ENCODE measurements around the gene BIN2. TPM values are rescaled to one million over a fixed set of nuclear protein-coding genes. Genes with fewer than 3 reads are reported as not detected.

The BIN2 gene
- total and polyA plus RNA-seq, 2 donors from 2014 or later = 3.4 to 15.6 TPM

DNA sequence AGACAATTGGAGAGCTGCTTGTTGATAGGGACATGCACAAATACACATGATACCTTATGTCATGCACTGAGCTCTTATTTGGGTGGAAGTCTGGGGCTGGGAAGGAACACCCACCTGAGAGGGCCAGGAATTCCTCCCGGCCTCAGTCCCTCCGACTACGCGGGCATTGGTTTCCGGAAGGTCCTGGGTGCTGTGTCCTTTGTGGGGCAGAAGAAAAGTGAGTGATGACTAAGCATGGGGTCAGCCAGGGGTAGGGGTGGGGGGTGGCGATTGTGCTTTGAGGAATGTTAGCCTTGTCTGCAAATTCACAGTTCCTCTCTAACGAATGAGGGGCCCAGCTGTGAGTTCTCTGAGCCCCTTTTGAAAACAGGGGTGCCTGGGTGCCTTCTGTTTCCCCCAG, 21.7 kb upstream of the BIN2 start:
- Histone ChIP-seq H3K4me1 (ENCODE audit: control insufficient read depth in 2 of 3, insufficient read depth in 2 of 3, low read depth in 1 of 3, low read length in 3 of 3) (peaks cover 0 to 4% (median 0%) of the 10 kb centered on the region in 3 donors), H3K27ac (ENCODE audit: low read depth in 2 of 2, low read length in 2 of 2) (no peak overlapping the region), H3K27me3 (ENCODE audit: control insufficient read depth, insufficient read depth, low read length) (no peaks in the 10 kb centered on the region), H3K36me3 (ENCODE audit: control insufficient read depth in 2 of 3, insufficient read depth in 3 of 3, low read length in 3 of 3) (no peaks in the 10 kb centered on the region), H3K9ac (ENCODE audit: low read length in 3 of 3) (no peak overlapping the region), H3K4me3 (ENCODE audit: low read length in 3 of 3) (no peak overlapping the region), H3K9me3 (ENCODE audit: control insufficient read depth in 2 of 3, insufficient read depth in 1 of 3, low read length in 3 of 3) (no peaks in the 10 kb centered on the region)
- DNase-seq (no peak), FAIRE-seq (no peak)
- TF ChIP-seq, protein P1, sequence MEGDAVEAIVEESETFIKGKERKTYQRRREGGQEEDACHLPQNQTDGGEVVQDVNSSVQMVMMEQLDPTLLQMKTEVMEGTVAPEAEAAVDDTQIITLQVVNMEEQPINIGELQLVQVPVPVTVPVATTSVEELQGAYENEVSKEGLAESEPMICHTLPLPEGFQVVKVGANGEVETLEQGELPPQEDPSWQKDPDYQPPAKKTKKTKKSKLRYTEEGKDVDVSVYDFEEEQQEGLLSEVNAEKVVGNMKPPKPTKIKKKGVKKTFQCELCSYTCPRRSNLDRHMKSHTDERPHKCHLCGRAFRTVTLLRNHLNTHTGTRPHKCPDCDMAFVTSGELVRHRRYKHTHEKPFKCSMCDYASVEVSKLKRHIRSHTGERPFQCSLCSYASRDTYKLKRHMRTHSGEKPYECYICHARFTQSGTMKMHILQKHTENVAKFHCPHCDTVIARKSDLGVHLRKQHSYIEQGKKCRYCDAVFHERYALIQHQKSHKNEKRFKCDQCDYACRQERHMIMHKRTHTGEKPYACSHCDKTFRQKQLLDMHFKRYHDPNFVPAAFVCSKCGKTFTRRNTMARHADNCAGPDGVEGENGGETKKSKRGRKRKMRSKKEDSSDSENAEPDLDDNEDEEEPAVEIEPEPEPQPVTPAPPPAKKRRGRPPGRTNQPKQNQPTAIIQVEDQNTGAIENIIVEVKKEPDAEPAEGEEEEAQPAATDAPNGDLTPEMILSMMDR (IDR thresholded peaks at IDR 0.05; ENCODE audit: borderline replicate concordance, extremely low read depth, insufficient read depth) = no peak
- intact Hi-C loops (cut with DNase I) = no loop called here

GRCh38 chr12:51343201-51343600, 19.2 kb upstream of the BIN2 start:
- no peaks in the 10 kb centered on the region for H3K9me3 ChIP-seq (ENCODE audit: control insufficient read depth in 2 of 3, insufficient read depth in 1 of 3, low read length in 3 of 3)
- H3K4me1 ChIP-seq (ENCODE audit: control insufficient read depth in 2 of 3, insufficient read depth in 2 of 3, low read depth in 1 of 3, low read length in 3 of 3) = peaks cover 0 to 4% (median 0%) of the 10 kb centered on the region in 3 donors
- TF ChIP-seq, protein P1 (IDR thresholded peaks at IDR 0.05; ENCODE audit: borderline replicate concordance, extremely low read depth, insufficient read depth) = no peak
- intact Hi-C loops (cut with DNase I) = no loop called here
- no peak for DNase-seq
- FAIRE-seq = no peak
- H3K4me3 ChIP-seq (ENCODE audit: low read length in 3 of 3) = no peak overlapping the region
- no peak overlapping the region for H3K9ac ChIP-seq (ENCODE audit: low read length in 3 of 3)
- no peaks in the 10 kb centered on the region for H3K36me3 ChIP-seq (ENCODE audit: control insufficient read depth in 2 of 3, insufficient read depth in 3 of 3, low read length in 3 of 3)
- H3K27me3 ChIP-seq (ENCODE audit: control insufficient read depth, insufficient read depth, low read length) = no peaks in the 10 kb centered on the region
- no peak overlapping the region for H3K27ac ChIP-seq (ENCODE audit: low read depth in 2 of 2, low read length in 2 of 2)

DNA sequence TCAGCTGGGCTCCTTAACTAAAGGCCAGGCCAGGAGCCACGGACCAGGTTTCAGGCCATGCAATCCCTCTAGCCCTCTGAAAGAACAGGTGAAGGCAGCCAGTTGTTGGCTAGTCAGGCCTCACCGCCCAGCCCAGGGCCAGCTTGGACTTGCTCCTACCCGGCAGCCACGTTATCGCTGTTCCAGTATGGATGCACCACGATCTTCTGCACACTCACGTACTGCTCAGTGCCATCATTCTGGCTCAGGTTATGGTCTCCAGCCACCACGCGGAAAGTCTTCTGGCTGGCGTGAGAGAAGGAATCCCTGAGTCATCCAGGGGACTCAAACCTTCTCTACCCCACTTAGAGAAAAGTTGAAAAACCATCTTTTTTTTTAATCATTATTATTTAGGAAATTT, 18.4 kb upstream of the BIN2 start:
- TF ChIP-seq, protein P1 (IDR thresholded peaks at IDR 0.05; ENCODE audit: borderline replicate concordance, extremely low read depth, insufficient read depth) = no peak
- Histone ChIP-seq H3K27me3 (ENCODE audit: control insufficient read depth, insufficient read depth, low read length) (no peaks in the 10 kb centered on the region), H3K9me3 (ENCODE audit: control insufficient read depth in 2 of 3, insufficient read depth in 1 of 3, low read length in 3 of 3) (no peaks in the 10 kb centered on the region), H3K9ac (ENCODE audit: low read length in 3 of 3) (no peak overlapping the region), H3K27ac (ENCODE audit: low read depth in 2 of 2, low read length in 2 of 2) (no peak overlapping the region), H3K4me3 (ENCODE audit: low read length in 3 of 3) (no peak overlapping the region), H3K4me1 (ENCODE audit: control insufficient read depth in 2 of 3, insufficient read depth in 2 of 3, low read depth in 1 of 3, low read length in 3 of 3) (peaks cover 0 to 4% (median 0%) of the 10 kb centered on the region in 3 donors), H3K36me3 (ENCODE audit: control insufficient read depth in 2 of 3, insufficient read depth in 3 of 3, low read length in 3 of 3) (no peaks in the 10 kb centered on the region)
- DNase-seq (no peak), FAIRE-seq (no peak)
- intact Hi-C loops (cut with DNase I) = no loop called here

Measured in kidney (tissue), 14 donors.